GOT3 (cell line): ENCODE results near the gene TXN2.
"Not testable (repeated sequence)": the region's sequence is repeated elsewhere in the genome, so short reads cannot be mapped to it uniquely, and the experiment has no call there.

Source experiments
- DNase-seq: peaks from one replicate; lab custom pipeline; 2025; ENCODE audit warnings: mixed read lengths; lab: John Stamatoyannopoulos, UW

TXN2 gene

DNA sequence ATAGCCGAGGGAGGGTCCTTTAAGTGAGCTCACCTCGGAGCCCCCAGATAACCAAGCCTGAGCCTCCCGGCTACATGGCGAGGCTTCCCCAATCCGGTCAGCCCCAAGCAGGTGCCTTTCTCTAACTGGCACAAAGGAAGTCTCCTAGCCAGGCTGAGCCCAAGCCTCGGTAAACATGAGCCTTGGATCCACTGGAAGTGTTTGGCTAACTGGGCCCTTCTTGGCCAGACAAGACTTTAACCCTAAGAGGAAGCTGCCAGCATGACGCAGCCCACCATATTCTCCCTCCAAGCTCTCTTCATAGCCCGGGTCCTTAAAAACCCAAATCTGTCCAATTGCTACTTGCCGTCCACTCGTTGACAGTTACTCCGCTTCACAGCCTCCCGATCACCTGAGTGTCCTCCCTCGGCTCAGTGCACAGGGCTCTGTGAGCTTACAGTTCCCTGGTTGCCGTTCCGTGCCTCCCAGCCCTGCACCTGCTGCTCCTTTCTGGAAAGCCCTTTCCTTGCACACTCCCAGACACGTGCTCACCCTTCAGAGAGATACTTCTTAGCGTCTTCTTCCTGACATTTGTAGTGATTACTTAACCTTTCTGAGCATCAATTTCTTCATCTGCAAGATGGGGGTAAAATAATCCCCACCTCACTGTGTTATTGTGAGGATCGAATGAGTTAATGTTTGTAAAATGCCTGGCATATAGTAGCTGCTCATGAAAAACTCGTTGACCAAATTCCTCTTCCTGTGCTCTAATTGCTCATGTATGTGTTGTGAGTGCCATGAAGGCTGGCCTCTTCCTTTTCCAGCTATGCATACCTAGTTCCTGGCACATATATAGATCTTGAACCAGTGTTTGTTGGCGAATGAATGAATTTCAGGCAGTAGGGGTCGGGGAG lies 25.6 kb downstream of the TXN2 start:
- no peak for DNase-seq

DNA sequence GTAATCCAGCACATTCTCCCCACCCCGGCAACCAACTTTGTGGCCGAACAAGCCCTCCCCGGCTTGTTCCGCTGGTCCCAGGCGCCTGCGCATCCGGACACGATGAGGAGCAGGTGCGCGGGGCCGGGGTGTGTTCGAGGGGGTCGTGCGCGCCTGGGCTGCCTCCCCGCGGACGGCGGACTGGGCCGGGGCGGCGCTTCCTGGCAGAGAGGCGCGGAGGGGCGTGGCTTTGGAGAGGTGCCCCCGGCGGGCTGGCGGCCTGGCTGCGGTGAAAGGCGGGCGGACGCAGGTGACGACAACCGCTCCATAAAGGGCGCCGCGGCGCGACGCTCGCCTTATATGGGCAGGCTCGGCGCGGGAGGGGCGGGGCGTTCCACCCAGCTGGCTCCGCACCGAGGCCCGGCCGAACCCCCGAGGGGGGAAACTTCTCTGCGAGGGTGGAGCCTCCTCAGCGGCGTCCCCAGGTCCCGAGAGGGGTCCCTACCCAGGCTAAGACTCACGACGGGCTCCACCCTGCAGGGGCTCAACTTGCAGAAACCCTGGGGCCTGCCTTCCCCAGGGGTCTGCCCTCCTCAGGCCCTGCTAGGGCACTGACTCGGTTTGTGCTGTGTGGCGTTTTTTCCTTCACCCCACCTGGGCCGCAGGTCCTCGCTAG lies 26.4 kb downstream of the TXN2 start:
- DNase-seq = peak; percentile 55

DNA sequence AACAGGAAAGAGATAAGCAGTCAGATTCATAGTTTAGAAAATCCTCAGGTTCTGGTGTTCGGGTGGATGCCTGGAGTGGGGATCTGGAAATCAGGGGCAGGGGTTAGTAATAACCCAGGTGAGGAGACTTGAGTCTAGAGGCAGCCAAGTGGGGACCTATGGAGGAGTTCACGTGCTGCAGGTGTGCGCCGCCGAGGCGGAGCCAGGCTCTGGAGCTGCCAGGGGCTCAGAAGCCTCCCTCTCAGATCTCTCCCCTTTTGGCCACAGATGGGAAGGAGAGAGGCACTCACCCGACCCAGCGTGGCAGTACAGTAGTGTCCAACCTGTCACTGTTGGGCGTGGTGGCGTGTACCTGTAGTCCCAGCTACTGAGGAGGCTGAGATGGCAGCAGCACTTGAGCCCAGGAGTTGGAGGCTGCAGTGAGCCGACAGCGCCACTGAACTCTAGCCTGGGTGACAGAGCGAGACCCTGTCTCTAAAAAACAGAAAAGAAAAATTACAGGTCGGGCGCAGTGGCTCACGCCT lies 27.5 kb downstream of the TXN2 start:
- no peak for DNase-seq

DNA sequence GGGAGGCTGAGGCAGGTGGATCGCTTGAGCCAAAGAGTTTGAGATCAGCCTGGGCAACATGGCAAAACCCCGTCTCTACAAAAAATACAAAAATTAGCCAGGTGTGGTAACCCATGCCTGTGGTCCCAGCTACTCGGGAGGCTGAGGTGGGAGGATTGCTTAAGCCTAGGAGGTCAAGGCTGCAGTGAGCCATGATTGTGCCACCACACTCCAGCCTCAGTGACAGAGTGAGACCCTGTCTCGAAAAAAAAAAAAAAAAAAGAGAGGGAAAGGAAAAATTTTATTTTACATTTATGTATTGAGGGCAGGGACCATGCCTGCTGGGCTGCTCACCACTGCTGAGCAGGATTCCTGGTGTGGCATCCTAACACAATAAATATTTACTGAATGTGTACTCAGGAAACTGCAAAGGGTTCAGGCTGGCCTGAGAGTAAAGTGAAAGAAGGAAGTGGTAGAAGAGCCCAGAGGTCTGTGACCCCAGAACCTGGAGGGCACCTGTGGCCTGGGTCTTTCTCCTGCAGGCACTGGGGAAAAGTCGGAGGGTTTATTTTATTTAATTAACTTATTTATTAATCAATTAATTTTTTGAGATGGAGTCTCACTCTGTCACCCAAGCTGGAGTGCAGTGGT lies 28.3 kb downstream of the TXN2 start:
- not testable (repeated sequence) for DNase-seq

DNA sequence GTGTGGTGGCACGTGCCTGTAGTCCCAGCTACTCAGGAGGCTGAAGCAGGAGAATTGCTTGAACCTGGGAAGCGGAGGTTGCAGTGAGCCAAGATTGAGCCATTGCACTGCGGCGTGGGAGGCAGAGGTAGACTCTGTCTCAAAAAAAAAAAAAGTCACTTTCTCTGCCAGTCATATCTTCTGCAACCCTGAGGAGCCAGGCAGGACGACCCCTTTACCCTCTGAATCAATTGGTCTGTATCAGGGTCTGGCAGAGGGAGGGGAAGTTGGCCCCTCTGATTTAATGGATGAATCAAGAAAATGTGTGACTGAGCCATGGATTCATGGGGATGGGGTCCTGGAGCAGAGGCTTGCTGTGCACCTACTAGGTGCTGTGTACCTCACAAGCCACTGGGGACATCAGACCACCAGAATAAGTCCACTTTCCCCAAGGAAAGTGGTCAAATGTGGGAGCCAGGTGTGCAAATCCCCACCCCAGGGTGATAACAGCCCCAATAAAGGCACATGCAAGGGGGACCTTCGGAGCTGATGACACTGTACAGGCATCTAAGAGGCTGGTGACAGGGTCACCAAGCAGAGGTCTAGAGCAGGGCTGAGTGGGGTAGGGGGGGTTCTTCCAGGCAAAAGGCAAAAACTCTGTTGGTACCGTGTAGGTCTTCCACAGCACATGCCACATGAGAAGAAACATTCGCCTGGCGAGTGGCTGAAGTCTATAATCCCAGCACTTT lies 29.0 kb downstream of the TXN2 start:
- DNase-seq = no peak

DNA sequence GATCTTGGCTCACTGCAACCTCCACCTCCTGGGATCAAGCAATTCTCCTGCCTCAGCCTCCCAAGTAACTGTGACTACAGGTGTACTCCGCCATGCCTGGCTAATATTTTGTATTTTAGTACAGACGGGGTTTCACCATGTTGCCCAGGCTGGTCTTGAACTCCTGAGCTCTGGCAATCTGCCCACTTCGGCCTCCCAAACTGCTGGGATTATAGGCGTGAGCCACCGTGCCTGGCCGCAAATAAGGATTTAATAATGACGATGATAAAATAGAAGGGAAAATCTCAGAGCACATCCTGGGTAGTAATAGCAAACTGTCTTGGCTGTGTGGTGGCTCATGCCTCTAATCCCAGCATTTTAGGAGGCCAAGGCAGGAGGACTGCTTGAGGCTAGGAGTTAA lies 30.5 kb downstream of the TXN2 start:
- not testable (repeated sequence) for DNase-seq

DNA sequence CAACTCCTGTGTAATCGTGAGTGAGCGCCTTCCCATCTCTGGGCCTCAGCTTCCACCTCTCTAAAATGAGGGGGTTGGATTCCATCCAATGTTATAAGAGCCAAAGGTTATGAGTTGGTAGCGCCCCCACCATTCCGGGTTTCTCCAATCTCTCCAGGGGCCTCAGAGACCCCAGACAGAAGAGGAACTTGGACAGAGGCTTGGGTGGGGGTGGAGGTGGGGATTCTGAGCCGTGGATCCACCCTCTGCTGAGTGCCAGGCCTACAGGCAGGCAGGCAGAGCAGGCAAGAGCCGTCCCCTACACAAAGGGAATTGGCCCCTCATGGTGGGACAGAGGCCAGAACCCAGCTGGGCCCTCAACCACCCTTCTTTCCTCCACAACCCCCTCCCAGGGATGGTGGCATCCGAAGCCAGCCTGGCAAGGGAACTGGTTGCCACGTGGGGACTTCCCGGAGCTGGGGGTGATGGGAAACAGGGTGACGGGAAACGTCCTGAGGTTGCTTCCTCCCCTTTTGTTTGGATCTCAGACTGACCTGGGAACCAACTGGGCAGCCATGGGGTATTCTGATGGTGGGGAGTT lies 31.8 kb downstream of the TXN2 start:
- no peak for DNase-seq

DNA sequence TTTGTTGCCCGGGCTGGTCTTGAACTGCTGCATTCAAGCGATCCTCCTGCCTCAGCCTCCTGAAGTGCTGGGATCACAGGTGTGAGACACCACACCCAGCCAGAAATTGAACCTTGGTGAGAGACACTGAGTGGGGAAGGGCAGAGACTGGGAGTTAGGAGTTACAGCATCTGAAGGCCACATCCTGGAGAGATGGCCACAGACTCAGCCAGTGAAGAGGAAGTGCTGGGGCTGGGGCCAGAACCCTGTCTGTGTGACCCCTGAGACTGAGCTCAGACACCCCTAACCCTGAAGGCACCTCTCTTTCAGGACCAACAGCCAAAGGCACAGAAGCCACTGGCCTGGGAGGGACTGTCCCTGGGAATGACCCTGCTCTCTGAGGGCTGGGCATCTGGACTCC lies 33.8 kb downstream of the TXN2 start:
- DNase-seq = no peak

DNA sequence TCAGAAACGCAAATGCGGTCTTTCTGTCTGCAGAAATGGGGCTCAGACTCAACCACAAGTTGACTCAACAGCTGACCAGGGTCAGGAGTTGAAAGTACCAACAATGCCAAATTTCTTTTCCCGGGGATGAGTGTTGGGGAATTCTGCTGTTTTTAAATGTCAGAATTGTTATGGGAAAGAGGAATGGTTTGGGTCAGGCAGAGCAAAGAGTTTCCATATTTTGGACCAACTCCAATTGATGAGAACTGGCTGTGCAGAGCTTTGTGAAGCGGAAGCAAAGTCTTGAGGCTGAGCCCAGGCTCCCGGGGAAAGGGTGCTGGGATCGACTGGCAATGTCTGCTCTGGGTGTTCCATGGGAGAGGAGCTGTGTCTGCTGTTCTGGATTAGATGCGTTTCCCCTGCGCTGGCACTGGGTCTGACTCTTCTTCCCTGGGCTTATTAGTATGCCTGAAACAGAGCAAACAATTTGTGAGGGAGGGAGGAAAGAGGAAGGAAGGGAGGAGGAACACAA lies 36.2 kb downstream of the TXN2 start:
- no peak for DNase-seq

DNA sequence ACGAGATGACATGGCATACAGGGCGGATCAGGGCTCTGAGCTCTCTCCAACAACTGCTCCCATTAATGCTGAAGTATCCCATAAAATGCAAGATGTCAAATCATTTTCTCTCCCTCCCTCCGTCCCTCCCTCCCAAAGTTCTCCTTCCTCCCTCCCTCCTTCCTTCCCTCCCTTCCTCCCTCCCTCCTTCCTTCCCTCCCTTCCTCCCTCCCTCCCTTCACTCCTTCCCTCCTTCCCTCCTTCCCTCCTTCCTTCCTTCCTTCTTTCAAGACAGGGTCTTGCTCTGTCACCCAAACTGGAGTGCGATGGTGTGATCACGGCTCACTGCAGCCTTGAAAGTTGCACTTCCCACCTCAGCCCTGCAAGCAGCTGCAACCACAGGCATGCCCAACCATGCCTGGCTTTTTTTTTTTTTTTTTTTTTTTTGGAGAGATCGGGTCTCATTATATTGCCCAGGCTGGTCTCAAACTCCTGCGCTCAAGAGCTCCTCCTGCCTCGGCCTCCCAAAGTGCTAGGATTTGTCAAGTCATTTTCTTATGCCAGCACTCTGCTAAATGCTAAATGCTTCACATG lies 38.2 kb downstream of the TXN2 start:
- no peak for DNase-seq

DNA sequence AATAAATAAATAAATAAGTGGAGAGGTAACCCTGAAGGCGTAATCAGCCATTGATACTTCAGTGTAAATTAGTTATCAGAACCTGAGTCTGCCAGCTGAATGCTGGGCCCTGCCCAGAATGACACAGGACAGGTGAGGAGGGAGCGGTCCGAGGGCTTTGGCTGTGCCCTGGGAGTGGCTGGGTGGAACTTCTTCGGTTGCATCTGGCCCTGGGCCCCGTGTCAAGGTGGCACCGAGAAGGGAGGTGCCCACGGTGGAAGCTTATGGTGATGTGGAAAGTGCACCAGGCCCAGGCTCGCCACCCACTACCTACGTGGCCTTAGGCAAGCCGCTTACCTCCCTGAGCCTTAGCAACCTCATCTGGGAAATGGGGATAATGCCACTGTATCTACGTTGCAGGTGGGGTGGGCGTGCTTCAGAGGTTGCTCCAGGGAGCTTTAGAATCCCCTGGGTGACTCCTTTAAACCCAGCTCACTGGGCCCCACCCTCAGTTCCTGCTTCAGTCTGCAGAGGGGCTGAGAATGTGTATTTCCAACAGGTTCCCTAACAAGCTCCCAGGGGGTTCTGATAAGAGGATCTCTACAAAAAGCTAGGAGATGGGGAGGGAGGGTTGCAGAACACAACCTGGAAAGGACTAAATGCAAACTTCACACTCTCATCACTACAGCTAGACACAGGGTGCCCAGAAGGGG lies 38.8 kb downstream of the TXN2 start:
- no peak for DNase-seq

DNA sequence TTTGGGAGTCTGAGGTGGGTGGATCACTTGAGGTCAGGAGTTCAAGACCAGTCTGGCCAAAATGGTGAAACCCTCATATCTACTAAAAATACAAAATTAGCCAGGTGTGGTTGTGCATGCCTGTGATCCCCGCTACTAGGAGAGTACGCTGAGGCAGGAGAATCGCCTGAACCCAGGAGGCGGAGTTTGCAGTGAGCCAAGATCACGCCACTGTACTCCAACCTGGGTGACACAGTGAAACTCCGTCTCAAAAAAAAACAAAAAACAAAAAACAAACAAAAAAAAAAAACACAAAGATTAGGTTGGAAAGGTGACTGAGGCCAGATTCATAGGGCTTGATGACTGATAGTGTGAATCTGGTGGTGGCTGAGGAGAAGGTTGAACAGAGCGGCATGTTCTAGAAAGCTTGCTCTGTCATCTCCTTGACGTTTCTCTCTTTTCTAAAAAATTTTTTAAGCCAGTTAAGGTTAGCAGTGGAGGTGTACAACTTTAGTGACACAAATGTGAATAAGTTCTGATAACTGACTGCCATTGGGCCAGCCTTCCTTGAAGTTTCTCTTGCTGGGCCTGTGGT lies 40.9 kb downstream of the TXN2 start:
- no peak for DNase-seq

DNA sequence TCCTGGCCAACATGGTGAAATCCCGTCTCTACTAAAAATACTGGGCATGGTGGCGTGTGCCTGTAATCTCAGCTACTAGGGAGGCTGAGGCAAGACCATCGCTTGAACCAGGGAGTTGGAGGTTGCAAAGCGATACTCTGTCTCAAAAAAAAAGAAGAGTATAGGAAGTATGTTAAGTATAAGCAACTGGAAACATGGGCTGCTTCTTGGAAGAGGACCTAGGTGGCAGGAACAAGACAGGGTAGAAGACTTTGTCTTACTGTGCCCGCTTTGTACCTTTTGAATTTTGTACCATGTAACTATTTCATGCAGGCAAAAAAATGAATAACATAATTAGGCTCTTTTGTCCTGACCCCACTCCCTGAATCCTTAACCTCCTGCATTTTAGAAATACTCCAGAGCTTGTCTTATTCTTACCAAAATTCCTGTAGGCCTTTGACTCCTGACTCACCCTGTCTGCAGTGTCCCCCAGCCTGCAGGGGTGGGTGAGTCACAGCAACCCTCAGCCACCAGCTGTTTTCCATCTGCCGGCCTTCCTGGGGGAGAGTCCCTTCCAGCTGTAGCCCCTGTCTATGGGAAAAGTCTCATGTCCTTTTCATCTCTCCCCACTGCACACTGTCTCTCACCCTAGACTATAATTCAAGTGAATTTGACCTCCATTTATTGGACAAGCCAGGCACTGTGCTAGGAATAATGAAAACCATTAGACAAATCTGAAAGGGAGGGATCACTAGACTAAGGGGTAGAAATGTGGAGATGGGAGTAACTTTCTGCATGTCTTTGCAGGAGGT lies 41.8 kb downstream of the TXN2 start:
- DNase-seq = peak; percentile 9

DNA sequence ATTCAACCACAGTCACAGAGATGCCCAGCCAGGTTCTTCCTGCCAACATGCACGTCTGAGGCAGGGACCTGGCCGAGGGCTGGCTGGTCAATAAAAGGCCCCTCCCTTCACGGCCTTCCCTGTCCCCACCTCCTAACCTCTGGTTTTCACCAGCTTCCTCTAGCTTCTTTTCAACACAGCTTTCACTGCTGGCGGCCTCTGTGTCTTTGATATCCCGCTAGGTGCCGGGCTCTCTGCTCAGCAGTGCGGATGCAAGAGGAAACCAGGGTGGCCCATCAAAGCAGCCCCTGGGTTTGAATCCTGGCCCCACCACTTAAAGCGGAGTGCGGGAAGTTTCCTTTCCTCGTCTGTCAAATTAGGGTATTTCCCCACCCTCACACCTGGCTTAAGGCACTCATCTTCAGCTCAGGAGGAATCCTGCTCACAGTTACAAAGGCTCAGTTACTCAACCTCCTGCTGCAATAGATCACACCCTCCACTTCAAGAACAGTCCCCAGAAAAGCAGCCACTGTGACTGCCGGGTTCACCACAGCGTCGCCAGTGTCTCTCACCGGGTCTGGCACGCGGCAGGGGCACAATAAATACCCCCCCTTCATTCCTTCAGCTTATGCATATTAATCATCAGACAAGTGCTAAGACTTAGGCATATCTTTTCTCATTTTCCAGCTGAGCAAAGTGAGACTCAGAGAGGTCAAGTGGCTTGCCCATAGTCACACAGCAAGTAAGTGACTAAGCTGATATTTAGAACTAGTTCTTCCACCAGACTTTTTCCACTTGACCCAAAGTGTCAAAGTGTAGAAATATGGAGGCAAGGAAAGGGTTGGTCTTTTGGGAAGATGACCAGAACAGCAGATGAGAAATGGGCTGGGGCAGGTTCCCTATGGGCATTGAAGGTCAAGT lies 45.7 kb downstream of the TXN2 start:
- no peak for DNase-seq

DNA sequence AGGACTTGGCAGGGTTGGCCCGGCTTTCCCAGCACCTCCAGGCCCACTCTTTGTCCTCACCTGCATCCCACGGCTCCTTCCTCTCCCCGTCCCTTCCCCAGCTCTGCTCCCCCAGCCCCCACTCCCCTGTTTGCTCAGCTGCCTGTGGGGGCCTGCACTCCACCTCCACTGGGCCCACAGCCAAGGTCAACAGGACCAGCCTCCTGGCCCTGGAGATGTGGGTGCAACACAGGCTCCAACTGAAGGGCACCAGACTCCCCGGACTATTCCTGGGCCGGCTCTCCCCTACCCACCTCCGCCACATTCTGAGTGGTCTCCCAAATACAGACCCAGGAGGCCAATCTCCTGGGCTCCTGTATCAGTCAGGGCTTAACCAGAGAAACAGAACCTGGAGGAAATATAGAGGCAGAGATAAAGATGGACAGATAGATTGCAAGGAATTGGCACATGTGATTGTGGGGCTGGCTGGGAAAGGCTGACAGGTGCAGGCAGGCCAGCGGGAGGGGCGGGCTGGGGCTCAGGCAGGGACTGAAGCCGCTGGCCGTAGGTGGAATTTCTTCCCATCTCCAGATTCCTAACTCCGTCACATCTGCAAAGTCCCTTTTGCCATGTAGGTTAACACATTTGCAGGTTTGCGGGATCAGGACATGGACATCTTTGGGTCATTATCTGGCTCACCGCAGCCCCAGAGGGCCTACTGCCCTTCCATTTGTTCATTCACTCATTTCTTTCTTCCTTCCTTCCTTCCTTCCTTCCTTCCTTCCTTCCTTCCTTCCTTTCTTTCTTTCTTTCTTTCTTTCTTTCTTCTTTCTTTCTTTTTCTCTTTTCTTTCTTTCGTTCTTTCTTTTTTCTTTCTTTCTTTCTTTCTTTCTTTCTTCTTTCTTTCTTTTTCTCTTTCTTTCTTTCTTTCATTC lies 47.9 kb downstream of the TXN2 start:
- no peak for DNase-seq

DNA sequence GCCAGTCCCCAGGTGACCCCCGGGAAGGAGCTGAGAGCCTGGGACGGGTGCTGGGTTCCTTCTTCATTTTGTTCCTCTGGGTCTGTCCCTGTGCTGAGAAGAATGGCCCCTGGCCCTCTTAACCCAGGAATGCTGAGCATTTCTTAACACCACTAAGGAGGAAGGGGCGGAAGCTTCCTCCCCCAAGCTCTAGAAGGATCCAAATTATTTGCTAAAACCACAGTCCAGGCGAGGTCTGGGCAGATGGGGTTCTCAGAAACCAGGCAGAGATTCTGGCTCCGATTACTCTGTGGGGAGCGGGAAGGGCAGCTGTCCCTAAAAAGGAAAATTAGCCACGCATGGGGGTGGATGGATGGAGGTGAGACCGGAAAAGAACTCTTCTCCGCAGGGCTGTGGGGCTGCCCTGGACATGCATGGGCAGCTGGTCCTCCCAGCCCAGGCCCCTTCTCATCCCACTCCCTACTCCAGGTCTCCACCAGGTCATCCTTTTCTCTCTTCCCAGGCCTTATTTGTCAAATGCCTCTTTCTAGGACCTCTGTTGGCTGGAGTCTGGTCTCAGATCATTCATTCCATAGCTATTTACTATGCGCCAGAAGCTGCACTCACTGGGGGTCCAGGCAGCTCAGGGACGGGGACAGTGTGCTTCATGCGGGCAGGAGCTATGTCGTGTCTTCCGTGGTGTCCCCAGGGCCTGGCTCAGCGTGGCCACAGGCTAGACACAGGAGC lies 48.7 kb downstream of the TXN2 start:
- DNase-seq = no peak

DNA sequence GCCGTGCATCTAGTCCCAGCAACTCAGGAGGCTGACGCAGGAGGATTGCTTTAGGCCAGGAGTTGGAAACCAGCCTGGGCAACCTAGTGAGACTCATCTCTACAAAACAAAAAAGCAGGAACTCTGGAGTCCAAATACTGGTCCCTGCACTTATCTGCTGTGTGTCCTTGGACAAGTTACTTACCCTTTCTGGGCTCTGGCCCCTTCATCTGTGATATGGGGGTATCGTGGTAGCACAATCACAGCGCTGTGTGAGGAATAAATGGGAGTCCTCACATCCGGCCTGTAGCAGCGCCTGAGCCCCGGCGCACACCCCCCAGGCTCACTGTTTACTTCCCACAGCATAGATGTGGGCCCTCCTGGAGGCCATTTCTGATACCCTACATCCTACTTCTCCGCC lies 49.5 kb downstream of the TXN2 start:
- no peak for DNase-seq
